A673 (cell line): ENCODE results near the gene SEL1L3.

Experiments
- CTCF ChIP-seq: fragments of 300-800, 200-600 bp; sonication (generic); conservative IDR thresholded peaks from 2 replicates; pipeline ENCODE4 v1.5.1; 2017; ENCODE audit warnings: low read depth, mild to moderate bottlenecking, antibody characterized with exemption, low read length, moderate library complexity, mixed read lengths
- EZH2 ChIP-seq: fragments of 200-600 bp; sonication (generic); IDR thresholded peaks from 2 replicates; pipeline ENCODE4 v1.6.1; 2017; ENCODE audit warnings: borderline replicate concordance, low read depth, mild to moderate bottlenecking, mixed read lengths, antibody characterized with exemption, low read length; ENCODE audit not compliant: poor library complexity, severe bottlenecking

- TF ChIP-seq CTCF (no peak), EZH2 (no peak)
Measured at GRCh38 chr4:25861951-25862410, 807 bp downstream of the SEL1L3 start.
